GM10847 (cell line): ENCODE results near the gene MAN1A1.

Experiments used
- POLR2A ChIP-seq: IDR thresholded peaks from 2 replicates; pipeline ENCODE4 v1.6.1; 2011; ENCODE audit not compliant: insufficient read length; ENCODE audit errors: extremely low read depth

The MAN1A1 gene

GRCh38 chr6:119158057-119158848 lies 191.3 kb downstream of the MAN1A1 start:
- no peak for TF ChIP-seq POLR2A

DNA sequence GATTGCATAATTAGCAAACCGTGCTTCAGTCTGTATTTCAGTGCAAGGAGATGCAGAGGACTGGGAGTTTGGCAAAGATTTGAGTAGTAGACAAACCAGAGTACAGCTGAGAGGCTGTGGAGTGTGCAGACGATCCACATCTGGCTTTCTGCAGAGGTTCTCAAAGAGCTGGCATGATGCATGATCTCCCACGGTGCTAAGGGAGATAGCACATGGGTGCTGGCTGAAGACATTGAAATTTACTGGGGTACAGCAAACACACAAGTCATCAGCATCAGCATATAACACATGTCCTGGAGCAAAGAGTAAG lies 192.1 kb downstream of the MAN1A1 start:
- no peak for TF ChIP-seq POLR2A

DNA sequence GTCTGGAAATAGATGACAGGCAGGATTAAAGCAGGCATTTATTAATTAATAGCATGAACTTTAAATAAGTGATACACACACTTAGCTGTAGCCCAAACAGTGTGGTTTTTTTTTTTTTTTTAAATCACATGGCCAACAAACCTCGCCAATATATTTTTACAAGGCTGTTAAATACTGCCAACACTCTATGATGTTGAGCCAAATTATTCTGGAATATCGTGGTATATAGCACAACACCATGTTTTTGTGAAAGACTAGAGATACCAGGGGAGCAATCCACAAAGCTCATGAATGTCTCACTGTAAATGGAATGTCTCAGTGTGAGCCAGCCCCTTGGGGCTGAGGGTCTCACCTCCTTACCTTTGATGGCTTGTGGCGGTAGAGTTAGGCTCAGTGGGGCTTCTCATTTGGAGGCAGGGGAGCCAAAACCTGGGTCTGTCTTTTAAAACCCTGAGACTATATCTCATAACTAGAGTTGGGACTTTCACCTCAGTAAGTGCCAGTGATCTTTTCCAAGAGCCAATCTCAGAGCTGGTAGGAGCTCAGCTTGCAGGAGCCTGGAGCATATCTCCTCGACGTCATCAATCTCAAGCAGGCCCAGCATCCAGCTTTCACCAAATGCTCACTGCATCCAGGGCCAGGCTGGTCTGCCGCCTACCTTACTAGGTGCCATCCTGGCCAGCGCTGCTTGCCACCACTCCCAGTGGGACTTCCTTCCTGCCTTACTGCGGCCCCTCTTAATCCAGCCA lies 192.6 kb downstream of the MAN1A1 start:
- TF ChIP-seq POLR2A, result no peak

- no peak for TF ChIP-seq POLR2A
These were observed 197.4 kb downstream of the MAN1A1 start for GRCh38 chr6:119152187-119152586.

DNA sequence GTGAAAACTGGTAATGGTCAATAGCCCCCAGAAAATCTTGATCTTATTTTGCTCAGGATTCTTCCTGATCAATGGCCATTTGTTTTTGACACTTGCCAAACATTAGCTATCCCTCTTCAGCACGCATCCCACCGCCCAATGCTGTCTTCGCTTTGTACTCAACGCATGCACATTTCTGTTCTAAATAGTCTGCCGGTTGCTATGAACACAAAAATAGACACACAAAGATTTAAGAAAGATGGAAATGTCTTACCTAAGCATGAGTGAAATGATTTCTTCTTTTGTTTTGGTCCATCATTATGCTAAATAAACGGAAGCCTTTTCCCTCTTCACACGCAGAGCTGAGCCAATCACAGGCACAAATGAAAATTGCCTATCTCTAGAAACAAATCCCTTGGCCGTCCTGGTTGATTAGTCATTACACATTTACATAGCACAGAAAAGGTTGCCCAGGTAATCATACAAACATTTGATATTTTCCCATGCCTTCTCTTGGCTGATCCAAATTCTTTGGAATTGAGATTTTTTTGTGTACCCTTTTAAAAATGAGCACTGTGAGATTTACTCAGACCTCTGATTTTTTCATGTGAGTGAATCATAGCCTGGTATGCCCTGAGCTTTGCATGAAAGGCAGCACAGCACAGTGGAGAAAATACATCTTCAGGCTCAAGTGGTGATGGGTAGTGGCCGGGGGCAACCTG lies 200.6 kb downstream of the MAN1A1 start:
- no peak for TF ChIP-seq POLR2A

DNA sequence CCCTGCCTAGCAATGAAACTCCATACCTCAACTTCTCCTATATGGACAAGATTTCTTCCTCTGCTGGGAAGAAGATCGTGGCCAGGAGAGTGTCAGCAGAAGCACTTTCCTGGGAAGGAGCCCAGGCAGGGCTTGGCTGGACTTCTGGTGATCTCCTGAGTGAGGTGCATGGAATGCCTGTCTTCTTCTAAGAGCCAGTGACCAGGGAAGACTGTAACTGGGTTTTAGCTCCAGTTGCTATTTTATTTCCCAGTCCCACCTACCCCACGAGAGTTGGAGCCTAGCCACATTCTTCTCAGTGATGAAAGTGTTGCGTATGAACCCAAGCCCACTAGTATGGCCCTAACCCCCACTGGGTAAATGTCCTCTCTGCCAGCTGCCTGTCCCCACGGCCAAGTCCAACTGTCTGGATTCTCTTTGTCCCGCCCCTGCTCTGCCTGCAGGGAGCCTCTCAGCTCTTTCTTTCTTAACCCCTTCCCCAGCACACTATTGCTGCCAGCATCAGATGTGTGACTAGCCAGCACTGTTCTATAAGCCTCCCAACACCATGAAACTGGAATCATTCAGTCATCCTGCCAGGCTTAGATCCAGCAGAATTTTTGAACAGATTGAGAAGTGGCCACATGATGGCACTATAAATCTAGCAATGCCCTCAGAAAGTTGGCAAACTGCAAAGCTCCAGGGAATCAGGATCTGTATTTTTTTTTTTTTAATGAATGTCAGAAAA lies 201.3 kb downstream of the MAN1A1 start:
- no peak for TF ChIP-seq POLR2A

DNA sequence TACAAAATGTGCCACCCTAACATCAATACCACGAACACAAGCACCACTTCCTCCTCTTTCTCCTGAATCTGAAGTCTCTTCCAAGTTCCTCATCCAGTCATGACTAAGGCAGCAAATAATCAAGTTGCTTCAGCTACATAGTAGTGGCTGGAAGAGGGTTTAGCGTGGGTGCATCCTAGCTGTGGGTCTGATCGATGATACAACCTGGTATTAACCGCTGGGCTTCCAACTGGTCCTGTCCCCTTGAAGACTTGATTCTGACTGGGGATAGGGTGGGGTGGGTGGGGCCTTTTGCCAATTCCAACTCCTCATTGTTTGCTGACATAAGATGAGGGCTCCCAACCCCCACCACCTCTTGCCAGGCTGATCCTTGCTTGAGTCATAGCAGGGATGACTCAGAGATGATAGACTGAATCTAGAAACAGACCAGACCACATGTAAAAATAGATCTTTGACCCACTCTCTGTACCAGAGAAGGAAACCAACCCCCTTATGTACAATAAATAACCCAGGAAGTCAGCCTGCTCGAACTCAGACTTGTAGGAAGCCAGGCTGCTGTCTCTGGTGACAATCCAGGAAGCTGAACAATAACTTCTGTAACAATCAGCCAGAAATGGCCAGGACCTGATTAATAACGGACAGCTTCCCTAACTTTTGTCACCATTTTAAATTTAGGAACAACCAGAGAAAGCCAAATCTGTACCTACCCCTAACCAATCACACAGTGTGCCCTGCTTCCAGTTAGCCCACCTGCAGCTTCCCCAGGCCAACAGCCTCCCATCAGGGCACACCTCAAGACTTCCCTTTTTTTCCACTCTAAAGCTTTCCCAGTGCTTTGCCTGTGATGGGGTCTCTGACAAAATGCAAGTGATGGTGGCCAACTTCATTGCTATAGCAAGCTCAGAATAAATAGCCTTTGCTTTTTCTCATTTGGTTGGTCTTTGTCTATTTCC lies 202.2 kb downstream of the MAN1A1 start:
- TF ChIP-seq POLR2A, result no peak

- TF ChIP-seq POLR2A, result no peak
These were observed 204.4 kb downstream of the MAN1A1 start for GRCh38 chr6:119145111-119145510.

GRCh38 chr6:119142637-119143036 lies 206.9 kb downstream of the MAN1A1 start:
- TF ChIP-seq POLR2A, result no peak

- TF ChIP-seq POLR2A, result no peak
These were observed 207.5 kb downstream of the MAN1A1 start for GRCh38 chr6:119142041-119142440.

DNA sequence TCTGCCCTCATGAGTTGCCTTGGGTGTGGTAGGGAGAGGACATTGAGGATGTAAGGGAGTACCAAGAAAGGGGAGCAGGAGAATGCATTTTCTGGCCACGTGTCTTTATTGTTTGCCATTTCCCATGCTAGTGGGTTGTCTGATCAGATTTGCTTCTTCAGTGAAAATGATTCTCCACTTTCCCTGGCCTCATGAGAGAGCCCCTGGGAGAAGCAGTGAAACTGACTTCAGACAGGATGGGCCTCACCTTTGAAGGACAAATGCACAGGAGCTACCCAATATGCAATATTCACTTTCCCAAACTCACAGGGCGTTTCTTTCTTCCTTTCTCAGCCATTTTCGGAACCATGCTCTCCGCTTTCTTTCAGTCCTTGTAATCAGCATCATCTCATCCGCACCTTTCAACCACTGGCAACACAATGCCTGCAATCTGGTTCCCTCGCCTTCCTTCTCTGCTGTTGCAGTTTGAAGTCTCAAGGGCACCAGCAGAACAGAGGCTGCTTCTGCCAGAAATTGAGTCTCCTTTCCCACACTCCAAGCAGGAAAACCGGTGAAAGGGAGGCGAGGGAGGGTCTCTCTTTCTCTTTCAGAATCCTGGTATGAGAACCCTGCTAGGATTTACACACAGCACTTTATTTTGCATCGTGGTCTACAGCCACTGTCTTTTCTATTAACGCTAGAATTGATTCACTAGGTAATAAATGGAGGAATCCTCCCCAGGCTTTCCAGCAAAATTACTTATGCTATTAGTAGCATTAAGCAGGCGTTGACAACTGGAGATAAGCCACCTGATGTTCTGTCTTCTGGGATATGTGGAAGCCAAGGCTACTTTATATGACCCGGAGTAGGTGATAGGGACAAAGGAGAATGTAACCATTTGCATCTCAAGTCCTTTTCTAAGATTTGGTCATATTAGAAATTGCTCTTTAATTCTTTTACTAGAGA lies 209.1 kb downstream of the MAN1A1 start:
- TF ChIP-seq POLR2A, result no peak

DNA sequence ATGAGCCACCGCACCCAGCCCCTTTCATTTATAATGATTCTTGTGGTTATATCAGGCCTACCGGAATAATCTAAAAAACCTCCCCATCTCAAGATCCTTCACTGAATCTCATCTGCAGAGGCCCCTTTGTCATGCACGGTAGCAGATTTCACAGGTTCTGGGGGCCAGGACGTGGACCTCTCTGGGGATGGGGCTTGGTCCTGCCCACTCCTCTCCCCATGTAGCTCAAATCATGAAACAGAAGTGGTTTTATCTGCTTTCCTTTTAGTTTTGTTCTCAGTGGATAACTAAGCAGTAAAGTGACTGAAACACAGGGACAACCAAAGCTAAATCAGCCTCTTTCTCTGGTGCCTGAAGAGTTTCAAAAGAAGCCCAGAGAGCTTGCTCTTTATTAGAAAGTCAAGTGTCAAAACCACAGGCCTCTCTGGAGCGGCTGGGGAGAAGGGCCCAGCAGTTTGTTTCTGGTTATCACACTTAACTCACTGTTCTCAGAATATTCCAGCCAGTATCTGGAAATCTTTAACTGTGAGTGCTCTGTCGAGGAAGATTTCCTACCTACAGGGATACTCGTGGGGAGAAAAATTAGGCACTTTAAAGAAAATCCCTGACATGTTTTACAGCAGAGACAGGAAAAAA lies 210.5 kb downstream of the MAN1A1 start:
- no peak for TF ChIP-seq POLR2A
